Common myeloid progenitor, CD34-positive (primary cell): ENCODE data around the gene CNPY4.

ENCODE experiments used
- CTCF ChIA-PET: fragments of 350-600 bp; sonication (Branson Sonifier 250); formaldehyde crosslinking; loops from one replicate; lab custom pipeline; 2021; ENCODE audit warnings: antibody characterized with exemption; lab: Charles Lee
- POLR2A ChIA-PET: fragments of 350-600 bp; sonication (Branson Sonifier 250); formaldehyde crosslinking; loops from one replicate; lab custom pipeline; 2021; ENCODE audit warnings: antibody characterized with exemption; lab: Charles Lee
- DNase-seq, 3 donors: peaks; one replicate each; pipeline versions ENCODE4 v3.0.0 to v3.0.0-alpha.2; 2013
- H3K27ac ChIP-seq, 2 experiments: 1 replicate in 1 of 2; 2 replicates in 1 of 2; pipeline ENCODE4 v1.7.0; 2013; ENCODE audit warnings: inconsistent platforms in 2 of 2, low read length in 2 of 2, mild to moderate bottlenecking in 2 of 2, low read depth in 1 of 2, moderate library complexity in 1 of 2; ENCODE audit not compliant: severe bottlenecking in 2 of 2, insufficient read depth in 1 of 2, poor library complexity in 1 of 2
- H3K27me3 ChIP-seq, 5 experiments: replicated peaks in 2 of 5; 1 replicate in 3 of 5; 2 replicates in 2 of 5; pipeline versions ENCODE4 v1.6.1 to v1.7.0; 2013; ENCODE audit warnings: low read length in 4 of 5, mild to moderate bottlenecking in 2 of 5, moderate library complexity in 2 of 5, inconsistent platforms in 1 of 5; ENCODE audit not compliant: insufficient read depth in 5 of 5, control insufficient read depth in 4 of 5
- H3K36me3 ChIP-seq, 4 experiments: 1 replicate in 2 of 4; 2 replicates in 2 of 4; pipeline versions ENCODE4 v1.6.1 to v1.7.0; 2013; ENCODE audit warnings: low read length in 3 of 4, control low read depth in 1 of 4, mild to moderate bottlenecking in 1 of 4; ENCODE audit not compliant: control insufficient read depth in 4 of 4, insufficient read depth in 4 of 4
- H3K4me1 ChIP-seq, 4 experiments: 1 replicate in 3 of 4; 2 replicates in 1 of 4; pipeline versions ENCODE4 v1.6.1 to v1.7.1; 2013; ENCODE audit warnings: low read length in 3 of 4, mild to moderate bottlenecking in 3 of 4, control low read depth in 1 of 4, inconsistent platforms in 1 of 4, moderate library complexity in 1 of 4; ENCODE audit not compliant: control insufficient read depth in 4 of 4, insufficient read depth in 4 of 4; ENCODE audit errors: control extremely low read depth in 1 of 4
- H3K4me3 ChIP-seq, 7 experiments: 1 replicate in 4 of 7; 2 replicates in 3 of 7; pipeline versions ENCODE4 v1.5.1 to v1.7.0; 2013; ENCODE audit warnings: mild to moderate bottlenecking in 7 of 7, low read length in 6 of 7, moderate library complexity in 6 of 7, inconsistent platforms in 2 of 7, low read depth in 2 of 7, control low read depth in 1 of 7; ENCODE audit not compliant: insufficient read depth in 4 of 7, control insufficient read depth in 1 of 7; ENCODE audit errors: extremely low read depth in 1 of 7
- H3K9me3 ChIP-seq, 5 experiments: 1 replicate in 4 of 5; 2 replicates in 1 of 5; pipeline versions ENCODE4 v1.6.1 to v1.7.1; 2013; ENCODE audit warnings: low read length in 4 of 5, mild to moderate bottlenecking in 2 of 5, inconsistent platforms in 1 of 5, low read depth in 1 of 5, moderate library complexity in 1 of 5; ENCODE audit not compliant: control insufficient read depth in 4 of 5, insufficient read depth in 2 of 5; ENCODE audit errors: control extremely low read depth in 1 of 5
- WGBS: methylation state at CpG from one replicate; pipeline ENCODE4 v1.1.5; 2013; ENCODE audit not compliant: insufficient coverage; 5-methylcytosine and 5-hydroxymethylcytosine counted together

CNPY4 gene

DNA sequence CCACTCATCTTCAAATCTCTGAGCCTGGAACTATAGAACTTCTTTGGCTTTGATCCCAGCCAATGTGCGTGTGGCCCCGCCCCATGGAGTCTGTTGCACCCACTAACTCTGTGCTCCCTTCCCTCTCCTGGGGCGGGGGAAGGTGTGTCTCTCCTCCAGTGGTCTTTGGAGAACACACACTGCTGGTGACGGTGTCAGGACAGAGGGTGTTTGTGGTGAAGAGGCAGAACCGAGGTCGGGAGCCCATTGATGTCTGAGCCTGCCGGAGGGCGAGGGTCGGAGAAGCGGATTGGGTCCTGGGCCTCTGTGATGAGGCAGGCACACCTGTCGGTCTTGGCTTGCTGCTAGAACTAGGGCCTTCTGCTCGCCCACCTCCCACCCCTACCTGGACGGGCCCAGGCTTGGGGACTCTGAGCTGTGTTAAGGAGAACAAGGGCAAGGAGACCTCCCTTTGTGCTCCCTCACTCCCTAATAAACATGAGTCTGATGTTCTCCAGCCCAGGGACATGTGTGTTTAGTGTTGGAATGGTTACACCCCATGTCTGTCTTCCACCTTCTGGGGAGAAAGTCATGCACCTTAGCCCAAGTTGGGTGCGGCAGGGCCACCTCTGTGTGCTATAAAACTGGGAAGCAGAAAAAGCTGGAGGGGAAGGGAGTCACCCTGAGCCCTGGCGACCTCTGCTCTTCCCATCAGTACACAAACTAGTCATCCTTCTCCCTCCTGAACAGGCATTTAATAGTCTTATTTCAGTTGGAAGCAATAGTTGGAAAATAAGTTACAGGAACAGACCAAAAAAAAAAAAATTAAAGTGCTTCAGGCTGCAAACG lies 34.5 kb downstream of the CNPY4 start:
- H3K27me3 ChIP-seq, result no peaks in the 10 kb centered on the region
- H3K4me1 ChIP-seq, result peaks cover 9 to 49% (median 36%) of the 10 kb centered on the region in 4 experiments
- DNase-seq, result no peak
- WGBS, result 89% methylated on average over 10 of the region's 16 CpGs
- CTCF ChIA-PET, result interaction anchor here (0.6 to 4.6 kb wide), 4 partner anchors 13 to 79 kb away, joined by 3 to 21 read pairs (median 4); no protein-coding TSS in a partner anchor
- POLR2A ChIA-PET, result no interaction called here
- H3K4me3 ChIP-seq, result no peak overlapping the region
- H3K27ac ChIP-seq, result no peak overlapping the region
- no peaks in the 10 kb centered on the region for H3K9me3 ChIP-seq
- peaks cover 4 to 40% (median 27%) of the 10 kb centered on the region in 4 experiments for H3K36me3 ChIP-seq

DNA sequence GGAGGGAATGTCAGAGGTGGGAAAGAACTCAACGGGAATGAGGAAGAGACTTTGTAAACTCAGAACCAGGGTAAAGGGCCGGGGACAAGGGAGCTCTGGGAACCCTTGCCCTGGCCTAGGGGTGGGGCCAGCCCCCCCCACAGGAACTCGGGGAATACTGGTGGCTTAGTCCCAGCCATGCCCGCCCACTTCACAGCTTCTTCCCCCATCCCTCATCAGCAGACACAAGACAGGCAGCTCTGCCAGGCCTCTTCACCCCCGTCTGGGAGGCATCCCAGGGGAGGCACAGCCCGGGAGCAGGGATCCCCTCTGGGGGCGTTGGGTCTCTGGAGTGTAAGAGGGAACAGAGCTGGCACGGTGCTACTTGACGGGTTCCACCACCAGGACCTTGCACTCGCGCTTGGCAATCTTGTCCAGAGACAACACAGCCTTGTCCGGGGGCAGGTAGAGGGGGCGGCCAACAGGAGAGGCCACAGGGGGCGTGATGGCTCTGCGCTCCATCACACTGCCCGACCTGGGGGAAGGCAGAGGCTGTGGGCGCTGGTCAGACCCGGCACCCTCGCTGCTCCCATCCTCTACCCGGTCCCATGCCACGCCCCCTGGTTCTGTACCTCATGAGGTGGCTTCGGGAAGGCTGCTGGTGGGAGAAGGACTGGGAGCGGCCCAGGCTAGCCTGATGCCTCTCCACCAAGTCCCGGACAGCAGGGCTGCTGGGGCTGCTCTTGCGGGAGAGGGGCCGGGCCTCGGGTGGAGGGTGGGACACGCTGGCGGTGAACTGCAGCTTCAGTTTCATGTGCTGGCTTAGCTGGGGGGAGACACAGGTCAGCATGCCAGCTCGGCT lies 35.4 kb downstream of the CNPY4 start:
- Histone ChIP-seq H3K9me3 (no peaks in the 10 kb centered on the region), H3K27ac (no peak overlapping the region), H3K4me1 (peaks cover 9 to 46% (median 31%) of the 10 kb centered on the region in 4 experiments), H3K4me3 (no peak overlapping the region), H3K27me3 (no peaks in the 10 kb centered on the region), H3K36me3 (peaks cover 4 to 40% (median 27%) of the 10 kb centered on the region in 4 experiments)
- 95% methylated on average over 26 of the region's 30 CpGs for WGBS
- ChIA-PET CTCF (interaction anchor here (0.7 to 4.6 kb wide), 4 partner anchors 14 to 35 kb away, joined by 3 to 21 read pairs (median 3); no protein-coding TSS in a partner anchor), POLR2A (no interaction called here)
- no peak for DNase-seq

DNA sequence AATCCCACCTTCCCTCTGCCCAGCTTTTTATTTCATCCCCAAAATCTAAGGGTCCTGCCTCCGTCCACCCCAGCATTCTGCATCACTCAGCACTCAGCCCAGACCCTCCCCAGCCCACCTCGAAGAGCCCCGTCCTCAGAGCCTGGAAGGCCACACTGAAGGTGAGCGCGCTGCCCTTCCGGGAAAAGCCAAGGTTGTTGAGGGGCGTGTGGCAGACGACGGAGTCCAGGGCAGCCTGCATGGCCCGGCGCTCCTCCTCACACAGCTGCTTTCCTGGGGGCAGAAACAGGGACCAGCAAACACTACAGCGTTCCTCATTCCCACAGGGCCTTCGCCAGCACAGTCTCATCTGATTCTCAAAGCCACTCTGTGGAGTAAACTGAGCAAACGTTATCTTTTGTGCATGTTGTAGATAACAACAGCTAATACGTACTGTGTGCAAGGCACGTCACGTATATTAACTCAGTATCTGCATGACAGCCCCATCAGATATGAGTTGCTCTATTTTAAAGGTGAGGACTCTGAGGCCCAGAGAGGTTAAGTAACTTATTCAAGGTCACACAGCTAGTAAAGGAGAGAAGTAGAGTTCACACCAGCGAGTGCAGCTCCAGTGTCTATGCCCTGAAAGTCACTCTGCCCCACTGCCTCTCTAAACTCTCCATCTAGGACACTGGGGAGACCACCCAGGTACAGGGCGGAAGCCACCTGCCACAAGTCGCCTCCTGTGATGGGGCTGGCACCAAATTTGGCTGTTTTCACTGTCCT lies 36.3 kb downstream of the CNPY4 start:
- WGBS, result 95% methylated on average over 20 of the region's 20 CpGs
- H3K4me1 ChIP-seq, result peaks cover 4 to 40% (median 28%) of the 10 kb centered on the region in 4 experiments
- no peak overlapping the region for H3K4me3 ChIP-seq
- DNase-seq, result no peak
- ChIA-PET POLR2A (no interaction called here), CTCF (interaction anchor here (0.8 to 4.6 kb wide), 6 partner anchors 8 to 34 kb away, joined by 3 to 21 read pairs (median 4); partner anchors contain the start of genes GPC2 and LAMTOR4)
- H3K36me3 ChIP-seq, result peaks cover 4 to 40% (median 27%) of the 10 kb centered on the region in 4 experiments
- no peak overlapping the region for H3K27ac ChIP-seq
- H3K9me3 ChIP-seq, result no peaks in the 10 kb centered on the region
- H3K27me3 ChIP-seq, result no peaks in the 10 kb centered on the region

DNA sequence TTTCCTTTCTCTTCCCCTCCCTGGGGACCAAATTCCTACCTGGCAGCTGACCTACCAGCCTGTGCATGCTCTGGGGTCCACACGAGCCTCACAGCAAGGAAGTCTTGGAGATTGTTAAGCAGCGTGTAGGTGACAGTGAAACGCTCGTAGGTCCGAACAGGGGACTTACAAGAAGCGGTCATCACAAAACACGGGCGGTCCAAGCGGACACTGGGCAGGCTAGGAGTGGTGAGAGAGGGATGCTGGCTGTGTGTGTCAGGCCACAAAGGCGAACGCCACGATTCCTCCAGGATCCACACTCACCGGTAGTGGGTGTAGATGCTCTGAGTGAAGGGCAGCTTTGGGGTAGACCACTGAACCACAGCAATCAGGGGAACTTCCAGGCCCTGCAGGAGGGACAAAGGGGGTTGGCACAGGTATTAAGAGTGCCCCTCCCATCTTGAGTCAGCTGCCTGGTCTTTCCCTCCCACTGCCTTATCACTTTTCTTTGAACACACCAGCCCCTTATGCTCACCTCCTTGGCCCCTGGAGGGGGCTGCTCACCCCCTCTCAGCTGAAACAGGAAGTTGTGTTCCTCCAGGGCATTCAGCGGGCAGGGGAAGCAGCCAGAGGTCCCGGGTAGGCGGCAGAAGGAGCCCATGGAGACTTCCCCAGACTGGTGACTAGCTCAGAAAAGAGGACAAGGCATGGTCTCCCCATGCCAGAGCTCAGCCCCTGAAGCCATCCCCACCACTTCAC lies 37.1 kb downstream of the CNPY4 start:
- Histone ChIP-seq H3K9me3 (no peaks in the 10 kb centered on the region), H3K4me3 (peak overlapping the region in 1 of 7 experiments; percentile 88), H3K27me3 (no peaks in the 10 kb centered on the region), H3K4me1 (peaks cover 4 to 40% (median 28%) of the 10 kb centered on the region in 4 experiments), H3K27ac (peak overlapping the region in 1 of 2 experiments; percentile 76), H3K36me3 (peaks cover 4 to 40% (median 27%) of the 10 kb centered on the region in 4 experiments)
- DNase-seq, result peak in 2 of 3 donors; percentile 63 to 71
- CTCF ChIA-PET, result interaction anchor here (0.8 to 4.6 kb wide), 7 partner anchors 8 to 34 kb away, joined by 3 to 21 read pairs (median 4); partner anchors contain the start of genes GPC2 and LAMTOR4
- POLR2A ChIA-PET, result interaction anchor here (0.9 kb wide), 1 partner anchor 12 kb away, joined by 4 read pairs; the partner anchor contains the start of gene GAL3ST4
- WGBS, result 69% methylated on average over 15 of the region's 16 CpGs

DNA sequence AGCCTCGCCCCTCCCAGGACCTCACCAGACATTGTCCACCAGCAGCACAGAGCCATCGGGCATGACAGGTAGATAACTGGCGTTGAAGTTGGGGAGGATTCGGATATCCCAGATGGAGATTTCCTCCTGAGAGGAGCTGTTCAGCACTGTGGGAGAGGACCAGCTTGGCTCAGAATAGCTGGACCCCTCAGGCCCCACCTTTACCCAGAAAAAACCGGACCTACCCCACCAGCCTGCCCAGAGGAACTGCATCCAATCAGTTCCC lies 37.6 kb downstream of the CNPY4 start:
- Histone ChIP-seq H3K27me3 (no peaks in the 10 kb centered on the region), H3K9me3 (no peaks in the 10 kb centered on the region), H3K36me3 (peaks cover 4 to 40% (median 26%) of the 10 kb centered on the region in 4 experiments), H3K4me1 (peaks cover 3 to 35% (median 26%) of the 10 kb centered on the region in 4 experiments), H3K4me3 (peak overlapping the region in 4 of 7 experiments; percentile 68 to 88 (median 84)), H3K27ac (peak overlapping the region in 1 of 2 experiments; percentile 76)
- DNase-seq, result no peak
- WGBS, result 78% methylated on average over 4 of the region's 5 CpGs
- ChIA-PET CTCF (interaction anchor here (0.8 to 4.6 kb wide), 6 partner anchors 9 to 33 kb away, joined by 3 to 21 read pairs (median 4); partner anchors contain the start of gene LAMTOR4), POLR2A (interaction anchor here (0.9 kb wide), 1 partner anchor 11 kb away, joined by 4 read pairs; the partner anchor contains the start of gene GAL3ST4)
